Measurements from ENCODE around the gene ENKUR. TPM values are rescaled to one million over a fixed set of nuclear protein-coding genes. Genes with fewer than 3 reads are reported as not detected.

The ENKUR gene
- total RNA-seq, 1 donor from 2014 or later, result not detected

GRCh38 chr10:24983946-24984345, 32.0 kb downstream of the ENKUR start:
- H3K4me1 Mint-ChIP-seq, result peaks cover 15% of the 10 kb centered on the region
- no peak overlapping the region for H2AFZ ChIP-seq (replicated peaks)
- no peaks in the 10 kb centered on the region for H4K20me1 ChIP-seq (ENCODE audit: low read depth)
- no peak overlapping the region for H3K27ac ChIP-seq
- no peak overlapping the region for H3K9ac ChIP-seq
- H3K36me3 ChIP-seq, result no peaks in the 10 kb centered on the region
- H3K27me3 ChIP-seq, result no peaks in the 10 kb centered on the region
- H3K27me3 Mint-ChIP-seq (ENCODE audit: insufficient read depth, low read depth), result no peaks in the 10 kb centered on the region
- H3F3A ChIP-seq (ENCODE audit: low read depth), result no peaks in the 10 kb centered on the region
- no peaks in the 10 kb centered on the region for H3K79me2 ChIP-seq (ENCODE audit: low read depth)
- H3K4me3 Mint-ChIP-seq, result no peak overlapping the region
- H3K4me3 ChIP-seq, result no peak overlapping the region
- peaks cover 3% of the 10 kb centered on the region for H3K4me1 ChIP-seq
- no peak overlapping the region for H3K4me2 ChIP-seq
- peaks cover 1% of the 10 kb centered on the region for H3K36me3 Mint-ChIP-seq
- DNase-seq (ENCODE audit: low spot score), result no peak
- H3K9me3 ChIP-seq (ENCODE audit: low read depth), result no peaks in the 10 kb centered on the region
- no peaks in the 10 kb centered on the region for H3K9me3 Mint-ChIP-seq
- no peak for TF ChIP-seq CTCF (IDR thresholded peaks at IDR 0.05)
- no peak for TF ChIP-seq EZH2 (IDR thresholded peaks at IDR 0.05)
- no peak for TF ChIP-seq EZH2phosphoT487 (IDR thresholded peaks at IDR 0.05)
- H3K27ac Mint-ChIP-seq, result no peak overlapping the region

GRCh38 chr10:24983130-24983529, 32.8 kb downstream of the ENKUR start:
- H3K4me3 ChIP-seq, result no peak overlapping the region
- H3K4me2 ChIP-seq, result no peak overlapping the region
- no peaks in the 10 kb centered on the region for H3K27me3 ChIP-seq
- H3K27ac ChIP-seq, result no peak overlapping the region
- H3K27ac Mint-ChIP-seq, result no peak overlapping the region
- H2AFZ ChIP-seq (replicated peaks), result no peak overlapping the region
- H3K27me3 Mint-ChIP-seq (ENCODE audit: insufficient read depth, low read depth), result no peaks in the 10 kb centered on the region
- no peaks in the 10 kb centered on the region for H3K9me3 ChIP-seq (ENCODE audit: low read depth)
- no peaks in the 10 kb centered on the region for H3K9me3 Mint-ChIP-seq
- H3K36me3 Mint-ChIP-seq, result peaks cover 1% of the 10 kb centered on the region
- H3K36me3 ChIP-seq, result no peaks in the 10 kb centered on the region
- H3F3A ChIP-seq (ENCODE audit: low read depth), result no peaks in the 10 kb centered on the region
- H4K20me1 ChIP-seq (ENCODE audit: low read depth), result no peaks in the 10 kb centered on the region
- DNase-seq (ENCODE audit: low spot score), result no peak
- no peak overlapping the region for H3K9ac ChIP-seq
- no peaks in the 10 kb centered on the region for H3K79me2 ChIP-seq (ENCODE audit: low read depth)
- peaks cover 11% of the 10 kb centered on the region for H3K4me1 Mint-ChIP-seq
- no peak overlapping the region for H3K4me3 Mint-ChIP-seq
- TF ChIP-seq CTCF (IDR thresholded peaks at IDR 0.05), result no peak
- no peak for TF ChIP-seq EZH2phosphoT487 (IDR thresholded peaks at IDR 0.05)
- TF ChIP-seq EZH2 (IDR thresholded peaks at IDR 0.05), result no peak
- no peaks in the 10 kb centered on the region for H3K4me1 ChIP-seq

- DNase-seq (ENCODE audit: low spot score), result no peak
- no peaks in the 10 kb centered on the region for H3K9me3 Mint-ChIP-seq
These were observed 33.4 kb downstream of the ENKUR start for GRCh38 chr10:24982319-24983112.

More at GRCh38 chr10:24982319-24983112, 33.4 kb downstream of the ENKUR start:
- Mint-ChIP-seq H3K4me1 (peaks cover 9% of the 10 kb centered on the region), H3K36me3 (peaks cover under 1% of the 10 kb centered on the region), H3K27me3 (ENCODE audit: insufficient read depth, low read depth) (no peaks in the 10 kb centered on the region), H3K27ac (no peak overlapping the region), H3K4me3 (no peak overlapping the region)
- no peaks in the 10 kb centered on the region for H3K9me3 ChIP-seq (ENCODE audit: low read depth)
- H2AFZ ChIP-seq (replicated peaks), result no peak overlapping the region
- H3K4me1 ChIP-seq, result no peaks in the 10 kb centered on the region
- H3K9ac ChIP-seq, result no peak overlapping the region
- no peak overlapping the region for H3K4me3 ChIP-seq
- no peaks in the 10 kb centered on the region for H3F3A ChIP-seq (ENCODE audit: low read depth)
- no peaks in the 10 kb centered on the region for H3K36me3 ChIP-seq
- no peaks in the 10 kb centered on the region for H4K20me1 ChIP-seq (ENCODE audit: low read depth)
- no peaks in the 10 kb centered on the region for H3K79me2 ChIP-seq (ENCODE audit: low read depth)
- TF ChIP-seq EZH2 (IDR thresholded peaks at IDR 0.05), result no peak
- no peak for TF ChIP-seq EZH2phosphoT487 (IDR thresholded peaks at IDR 0.05)
- no peak for TF ChIP-seq CTCF (IDR thresholded peaks at IDR 0.05)
- H3K27me3 ChIP-seq, result no peaks in the 10 kb centered on the region
- H3K27ac ChIP-seq, result no peak overlapping the region
- no peak overlapping the region for H3K4me2 ChIP-seq

Data from neural progenitor cell (in vitro differentiated cells).